GM10266 (cell line): ENCODE results near the gene CPXM1.

ENCODE experiments used
- DNase-seq: peaks from one replicate; pipeline ENCODE4 v3.0.0; 2012; ENCODE audit errors: extremely low spot score
- TF ChIP-seq, protein P1 (sequence below): IDR thresholded peaks from 2 replicates; pipeline ENCODE4 v1.5.1; 2012; ENCODE audit warnings: mild to moderate bottlenecking, low read depth; ENCODE audit not compliant: control insufficient read depth, insufficient read depth; ENCODE audit errors: missing control alignments

CPXM1 gene

DNA sequence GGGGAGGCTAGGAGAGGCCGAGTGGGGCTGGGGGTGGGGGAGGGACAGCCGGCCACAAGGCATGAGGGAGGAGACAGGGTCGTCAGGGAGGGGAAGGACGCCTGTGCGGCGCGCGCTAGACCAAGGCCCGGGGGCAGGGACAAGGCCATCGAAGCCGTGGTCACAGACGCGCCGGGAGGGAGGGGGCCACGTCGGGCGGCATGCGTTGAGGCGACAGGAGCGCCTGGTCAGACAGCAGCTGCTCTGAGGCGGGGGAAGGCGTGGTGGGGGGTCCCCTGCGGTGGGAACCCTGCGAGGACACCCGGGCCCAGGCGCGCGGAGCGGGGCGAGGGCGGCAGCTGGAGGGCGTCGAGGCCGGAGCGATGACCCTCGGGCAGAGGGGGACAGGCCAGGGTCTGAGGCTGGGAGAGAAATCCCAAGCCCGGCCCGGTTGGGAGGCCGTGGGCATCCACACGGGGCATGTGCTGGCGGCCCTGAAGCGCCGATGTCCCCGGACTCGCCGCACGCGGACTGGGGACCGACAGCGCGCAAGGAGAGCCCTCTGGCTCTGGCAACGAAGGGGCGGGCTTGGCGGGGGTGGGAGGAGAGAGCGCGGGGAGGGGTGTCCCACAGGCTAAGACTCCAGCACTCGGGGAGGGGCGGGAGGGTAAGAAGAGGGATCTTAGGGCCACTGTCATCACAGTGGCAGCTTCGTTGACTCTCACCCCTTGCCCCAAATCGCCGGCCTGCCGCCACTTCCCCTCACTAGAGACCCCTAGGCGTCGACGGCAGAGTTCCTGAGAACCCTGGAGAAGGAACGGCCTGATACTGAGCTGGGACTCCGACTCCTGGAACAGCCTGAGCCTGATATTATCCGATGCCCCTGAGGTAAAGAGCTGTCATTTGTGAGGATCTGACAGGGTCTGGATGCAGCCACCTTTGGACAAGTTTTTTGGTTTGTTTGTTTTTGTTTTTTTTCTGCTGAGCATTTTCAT lies 20.8 kb upstream of the CPXM1 start:
- DNase-seq: no peak
- TF ChIP-seq, protein P1, sequence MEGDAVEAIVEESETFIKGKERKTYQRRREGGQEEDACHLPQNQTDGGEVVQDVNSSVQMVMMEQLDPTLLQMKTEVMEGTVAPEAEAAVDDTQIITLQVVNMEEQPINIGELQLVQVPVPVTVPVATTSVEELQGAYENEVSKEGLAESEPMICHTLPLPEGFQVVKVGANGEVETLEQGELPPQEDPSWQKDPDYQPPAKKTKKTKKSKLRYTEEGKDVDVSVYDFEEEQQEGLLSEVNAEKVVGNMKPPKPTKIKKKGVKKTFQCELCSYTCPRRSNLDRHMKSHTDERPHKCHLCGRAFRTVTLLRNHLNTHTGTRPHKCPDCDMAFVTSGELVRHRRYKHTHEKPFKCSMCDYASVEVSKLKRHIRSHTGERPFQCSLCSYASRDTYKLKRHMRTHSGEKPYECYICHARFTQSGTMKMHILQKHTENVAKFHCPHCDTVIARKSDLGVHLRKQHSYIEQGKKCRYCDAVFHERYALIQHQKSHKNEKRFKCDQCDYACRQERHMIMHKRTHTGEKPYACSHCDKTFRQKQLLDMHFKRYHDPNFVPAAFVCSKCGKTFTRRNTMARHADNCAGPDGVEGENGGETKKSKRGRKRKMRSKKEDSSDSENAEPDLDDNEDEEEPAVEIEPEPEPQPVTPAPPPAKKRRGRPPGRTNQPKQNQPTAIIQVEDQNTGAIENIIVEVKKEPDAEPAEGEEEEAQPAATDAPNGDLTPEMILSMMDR: no peak

- no peak for DNase-seq
Observed at GRCh38 chr20:2820084-2820895, 19.9 kb upstream of the CPXM1 start.

DNA sequence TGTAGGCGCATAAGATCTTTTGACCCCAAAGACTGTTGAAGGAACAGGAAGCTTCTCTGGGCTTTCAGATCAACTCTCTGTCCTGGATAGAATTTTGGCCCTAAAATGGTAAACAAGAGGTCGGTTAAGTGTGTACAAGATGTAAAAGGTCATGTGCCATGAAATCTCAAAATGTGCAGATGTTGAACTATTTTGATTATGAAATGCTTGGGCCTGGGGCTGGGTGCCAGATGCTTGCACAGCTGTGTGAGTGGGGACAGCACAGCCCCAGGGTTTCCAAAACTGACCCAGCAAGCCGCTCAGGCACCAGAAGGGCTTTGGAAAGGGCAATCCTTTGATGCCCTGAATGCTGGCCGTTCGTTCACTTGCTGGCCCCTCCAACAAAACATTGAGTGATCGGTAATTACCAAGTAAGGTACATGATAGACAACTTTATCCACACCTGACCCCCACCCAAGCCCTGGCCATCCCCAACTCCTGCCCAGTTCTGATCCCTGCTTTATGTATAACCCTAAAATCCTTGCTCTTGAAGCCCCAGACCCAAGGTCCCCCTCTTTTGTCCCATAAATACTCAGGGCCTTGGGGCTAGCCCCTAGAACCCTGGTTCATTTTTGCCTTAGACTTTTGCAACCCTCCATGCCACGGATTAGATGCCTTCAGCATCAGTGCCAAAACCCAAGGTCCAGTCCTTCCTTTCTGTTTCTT lies 17.6 kb upstream of the CPXM1 start:
- DNase-seq: no peak
- TF ChIP-seq, protein P1: no peak

More at GRCh38 chr20:2820084-2820895, 19.9 kb upstream of the CPXM1 start:
- TF ChIP-seq, protein P1: no peak

- no peak for DNase-seq
- TF ChIP-seq, protein P1: no peak
Observed at GRCh38 chr20:2817341-2817726, 16.9 kb upstream of the CPXM1 start.

DNA sequence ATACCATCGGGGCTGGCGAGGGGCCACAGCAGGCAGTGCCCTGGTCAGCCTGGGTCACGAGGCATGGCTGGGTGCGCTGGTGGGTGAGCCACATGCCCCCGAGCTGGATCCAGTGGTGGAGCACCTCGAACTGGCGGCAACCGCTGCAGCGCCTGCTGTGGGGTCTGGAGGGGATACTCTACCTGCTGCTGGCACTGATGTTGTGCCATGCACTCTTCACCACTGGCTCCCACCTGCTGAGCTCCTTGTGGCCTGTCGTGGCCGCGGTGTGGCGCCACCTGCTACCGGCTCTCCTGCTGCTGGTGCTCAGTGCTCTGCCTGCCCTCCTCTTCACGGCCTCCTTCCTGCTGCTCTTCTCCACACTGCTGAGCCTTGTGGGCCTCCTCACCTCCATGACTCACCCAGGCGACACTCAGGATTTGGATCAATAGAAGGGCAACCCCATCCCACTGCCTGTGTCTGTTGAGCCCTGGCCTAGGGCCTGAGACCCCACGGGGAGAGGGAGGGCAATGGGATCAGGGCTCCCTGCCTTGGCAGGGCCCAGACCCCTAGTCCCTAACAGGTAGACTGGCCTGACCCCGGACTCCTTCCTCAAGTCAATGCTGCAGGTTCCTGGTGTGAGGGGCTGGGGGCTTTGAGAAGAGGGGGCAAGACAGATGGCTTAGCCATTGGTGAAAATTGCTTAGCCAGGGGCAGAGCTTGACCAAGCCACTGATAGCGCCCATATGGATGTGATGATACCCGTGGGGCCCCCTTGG lies 16.3 kb upstream of the CPXM1 start:
- TF ChIP-seq, protein P1: peak; percentile 37
- no peak for DNase-seq

GRCh38 chr20:2816030-2816582 lies 15.7 kb upstream of the CPXM1 start, which contains the start of gene TMEM239:
TMEM239 (plus strand) TSS chr20:2816364; CDS start chr20:2816555, 191 bp downstream.
- no peak for DNase-seq
- TF ChIP-seq, protein P1: no peak
